HEK293 (cell line): ENCODE data around the gene TMEM207.

Source experiments
- CTCF ChIP-seq: fragments of 450-650 bp; formaldehyde crosslinking; IDR thresholded peaks from 2 replicates; pipeline ENCODE4 v1.5.1; 2016; ENCODE audit warnings: missing biosample characterization, missing genetic modification characterization
- MYNN ChIP-seq: fragments of 450-650 bp; formaldehyde crosslinking; IDR thresholded peaks from 2 replicates; pipeline ENCODE4 v1.5.1; 2016; ENCODE audit warnings: missing biosample characterization, missing genetic modification characterization, borderline replicate concordance
- ZNF140 ChIP-seq: fragments of 450-650 bp; formaldehyde crosslinking; IDR thresholded peaks from 2 replicates; pipeline ENCODE4 v1.5.1; 2016; ENCODE audit warnings: missing biosample characterization, missing genetic modification characterization
- ZNF529 ChIP-seq: fragments of 450-650 bp; formaldehyde crosslinking; IDR thresholded peaks from 2 replicates; pipeline ENCODE4 v1.5.1; 2017; ENCODE audit warnings: missing genetic modification characterization, missing biosample characterization; ENCODE audit not compliant: insufficient replicate concordance
- ZNF585B ChIP-seq: fragments of 450-650 bp; formaldehyde crosslinking; IDR thresholded peaks from 2 replicates; pipeline ENCODE4 v1.5.1; 2016; ENCODE audit warnings: missing biosample characterization, missing genetic modification characterization

GRCh38 chr3:190491533-190492054, 41.9 kb upstream of the TMEM207 start:
- no peak for TF ChIP-seq CTCF
- TF ChIP-seq MYNN (tag by site-specific recombination), result no peak
- TF ChIP-seq ZNF140 (tag by site-specific recombination), result no peak
- TF ChIP-seq ZNF529 (tag by site-specific recombination), result no peak
- no peak for TF ChIP-seq ZNF585B (tag by site-specific recombination)
